ENCODE data around the gene P2RY12. TPM values are rescaled to one million over a fixed set of nuclear protein-coding genes. Genes with fewer than 3 reads are reported as not detected.

Gene P2RY12
- total and polyA plus RNA-seq, 2 of the 8 experiments (the other 6 are each of a cell fraction or from before 2014, with no cell fraction given) = not detected

DNA sequence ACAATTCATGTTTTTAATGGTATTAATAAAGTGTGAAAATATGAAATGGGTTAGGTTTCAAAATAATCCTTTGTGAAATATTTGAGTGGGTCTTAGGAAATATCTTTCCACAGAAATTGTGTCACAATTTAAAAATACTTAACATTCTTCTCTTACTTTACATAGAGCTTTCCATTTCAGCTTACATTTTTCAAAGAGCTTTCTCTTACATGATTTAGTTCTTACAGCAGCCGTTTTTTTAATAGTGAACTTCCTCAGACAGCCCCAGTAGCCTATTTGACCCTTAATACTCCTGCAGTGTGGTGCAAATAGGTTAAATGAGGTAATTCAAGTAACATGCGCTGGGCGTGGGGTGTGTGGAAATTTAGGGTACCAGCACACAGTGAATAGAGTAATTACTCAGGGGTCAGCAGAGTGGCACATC, 21.8 kb downstream of the P2RY12 start:
- Histone ChIP-seq H3K23ac (ENCODE audit: insufficient read length) (no peak overlapping the region), H3K27ac (ENCODE audit: low read depth, low read length) (no peak overlapping the region), H3K18ac (ENCODE audit: extremely low read depth, low read length) (no peak overlapping the region), H3K79me1 (ENCODE audit: low read depth, low read length) (no peaks in the 10 kb centered on the region), H2AFZ (ENCODE audit: low read length) (no peak overlapping the region), H3K4me1 (replicated peaks in 1 of 4; ENCODE audit: control insufficient read depth in 3 of 4, insufficient read depth in 4 of 4, low read length in 3 of 4) (peaks cover 0 to 5% (median under 1%) of the 10 kb centered on the region in 4 experiments; a peak in 1 of 7 replicates), H3K36me3 (ENCODE audit: control insufficient read depth in 2 of 4, insufficient read depth in 4 of 4, low read length in 3 of 4) (peaks cover 0 to 8% (median 0%) of the 10 kb centered on the region in 4 experiments; a peak in 1 of 8 replicates), H3K4me3 (ENCODE audit: extremely low read depth in 1 of 4, insufficient read depth in 2 of 4, low read depth in 3 of 4, low read length in 4 of 4) (no peak overlapping the region), H3K9me3 (ENCODE audit: insufficient read depth in 2 of 2, low read depth in 1 of 2, low read length in 1 of 2) (no peaks in the 10 kb centered on the region), H3K14ac (ENCODE audit: insufficient read length) (no peak overlapping the region), H2BK20ac (ENCODE audit: low read length) (no peak overlapping the region), H2BK12ac (ENCODE audit: low read depth, low read length) (no peak overlapping the region), H4K5ac (ENCODE audit: insufficient read length, low read depth, low read length) (no peak overlapping the region), H3K23me2 (ENCODE audit: low read depth, low read length) (no peaks in the 10 kb centered on the region), H3K27me3 (replicated peaks in 1 of 4; ENCODE audit: control insufficient read depth in 3 of 4, extremely low read depth in 1 of 4, insufficient read depth in 3 of 4, low read length in 3 of 4) (no peaks in the 10 kb centered on the region), H3K56ac (replicated peaks; ENCODE audit: insufficient read length, low read depth, low read length) (no peak overlapping the region), H4K91ac (replicated peaks; ENCODE audit: insufficient read length, low read length) (no peak overlapping the region), H2BK5ac (ENCODE audit: low read depth, low read length) (no peak overlapping the region), H3K4me2 (ENCODE audit: insufficient read depth in 1 of 2, low read depth in 2 of 2, low read length in 2 of 2) (no peak overlapping the region), H3K4ac (replicated peaks; ENCODE audit: insufficient read length, low read depth, low read length) (no peak overlapping the region), H2BK120ac (replicated peaks; ENCODE audit: low read depth, low read length) (no peak overlapping the region), H2AK5ac (ENCODE audit: low read depth, low read length) (no peak overlapping the region), H2BK15ac (ENCODE audit: low read length) (no peak overlapping the region), H4K8ac (ENCODE audit: extremely low read depth, insufficient read depth, low read length) (no peak overlapping the region), H4K20me1 (replicated peaks in 1 of 2; ENCODE audit: control insufficient read depth in 1 of 2, insufficient read depth in 2 of 2, low read length in 2 of 2) (no peaks in the 10 kb centered on the region), H3K9ac (replicated peaks in 1 of 4; ENCODE audit: extremely low read depth in 1 of 4, low read depth in 3 of 4, low read length in 3 of 4) (no peak overlapping the region), H3K79me2 (ENCODE audit: control insufficient read depth in 1 of 2, insufficient read depth in 2 of 2, low read length in 2 of 2) (no peaks in the 10 kb centered on the region)
- CTCF ChIA-PET (ENCODE audit: partially characterized antibody) = interaction anchor here (0.9 to 1.2 kb wide), 3 partner anchors 14 to 432 kb away, joined by 3 read pairs; no protein-coding TSS in a partner anchor
- DNase-seq (ENCODE audit: low read depth in 1 of 2, low spot score in 2 of 2) = no peak
- 91% methylated on average over 3 of the region's 3 CpGs; no CpG with 5 or more reads in 1 of the 2 experiments for WGBS, 2 experiments (ENCODE audit: extremely low coverage in 1 of 2, insufficient coverage in 1 of 2, insufficient read length in 1 of 2, insufficient replicate concordance in 2 of 2, low coverage in 1 of 2, low lambda C conversion rate in 2 of 2, missing lambda C conversion rate in 1 of 2)
- POLR2A ChIA-PET (ENCODE audit: partially characterized antibody) = no interaction called here
- FAIRE-seq = no peak
- TF ChIP-seq SIN3A (conservative IDR thresholded peaks at IDR 0.05 in 1 of 2, IDR thresholded peaks at IDR 0.05 in 1 of 2; ENCODE audit: low read depth in 1 of 2, low read length in 2 of 2) = no peak
- no peak for TF ChIP-seq HDAC6 (IDR thresholded peaks at IDR 0.05; ENCODE audit: low read depth, low read length)

All from H1 (cell line).